Stimulated activated CD8-positive, alpha-beta memory T cell treated with anti-CD3 and anti-CD28 coated beads, Interleukin-4, amount 100 ng/mL, for 1 hour (primary cell): ENCODE results near the gene STAC3.

ENCODE experiments used
- DNase-seq, 2 donors: peaks; one replicate each; pipeline ENCODE4 v3.0.0-alpha.2; 2020; ENCODE audit warnings: low read depth in 2 of 2, low spot score in 1 of 2

STAC3 gene

DNA sequence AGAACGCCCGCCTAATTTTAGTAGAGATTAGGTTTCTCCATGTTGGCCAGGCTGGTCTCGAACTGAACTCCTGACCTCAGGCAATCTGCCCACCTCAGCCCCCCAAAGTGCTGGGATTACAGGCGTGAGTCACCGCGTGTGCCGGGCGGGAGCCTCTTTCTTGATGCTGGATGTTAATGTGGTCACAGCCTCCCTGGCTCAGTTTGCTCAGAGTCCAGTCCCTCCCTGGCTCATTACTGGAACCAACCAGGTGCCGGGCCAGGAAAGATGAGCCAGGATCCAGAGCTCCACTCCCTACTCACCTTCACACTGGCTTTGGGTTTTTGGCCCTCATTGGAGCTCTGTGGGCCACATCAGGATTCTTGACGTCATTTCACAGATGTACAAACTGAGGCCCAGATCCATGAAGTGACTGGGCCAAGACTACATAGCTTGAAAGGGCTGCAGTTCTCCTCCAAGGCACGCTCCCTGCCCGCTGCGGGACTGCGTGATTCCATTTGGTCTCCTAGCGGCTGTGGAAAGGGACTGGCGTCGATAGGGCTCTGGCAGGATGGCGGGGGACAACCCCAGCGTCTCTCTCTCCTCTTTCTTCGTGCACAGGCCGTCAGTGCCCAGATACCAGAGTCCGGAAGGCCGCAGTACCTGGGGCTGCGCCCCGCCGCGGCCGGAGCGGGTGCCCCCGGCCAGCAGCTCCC lies 26.6 kb downstream of the STAC3 start:
- DNase-seq = no peak

DNA sequence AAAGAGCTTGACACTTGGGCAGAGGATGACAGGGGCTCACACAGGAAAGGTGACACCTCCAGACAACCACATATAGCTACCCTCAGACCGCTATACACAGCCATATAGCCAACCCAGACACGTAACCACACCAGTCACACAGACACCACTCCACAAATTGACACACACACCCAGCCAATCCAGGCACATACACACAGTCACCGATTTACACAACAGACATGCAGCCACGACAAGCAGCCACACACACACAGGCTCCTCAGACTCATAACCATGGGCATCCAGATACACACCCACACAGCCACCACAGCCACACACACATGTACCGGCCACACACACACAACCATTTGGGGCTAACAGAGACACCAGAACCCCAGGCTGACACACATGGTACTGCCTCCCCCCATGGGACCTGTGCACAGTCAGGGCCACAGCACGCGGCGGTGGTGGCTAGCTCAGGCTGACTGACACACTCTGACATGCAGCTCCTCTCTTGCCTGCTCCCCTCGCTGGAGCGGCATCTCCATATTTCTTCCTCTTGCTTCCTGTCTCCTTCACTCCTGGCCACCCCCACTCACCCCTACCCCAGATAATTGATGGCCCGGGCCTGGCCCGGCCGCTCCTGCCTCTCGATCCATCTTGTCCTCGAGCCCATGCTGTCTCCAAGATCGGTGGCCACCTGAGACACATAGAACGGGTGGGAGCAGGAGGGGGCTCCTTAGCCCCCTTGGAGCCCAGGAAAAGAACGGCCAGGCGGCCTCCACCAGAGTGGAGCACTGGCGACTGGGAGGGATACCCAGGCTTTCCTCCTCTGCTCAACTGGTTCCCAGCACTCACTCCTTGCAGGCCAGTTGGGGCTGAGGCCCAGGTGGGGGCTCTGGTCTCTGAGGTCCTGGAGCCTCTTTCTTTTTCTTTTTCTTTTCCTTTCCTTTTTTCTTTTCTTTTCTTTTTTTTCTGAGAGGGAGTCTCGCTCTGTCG lies 27.5 kb downstream of the STAC3 start:
- DNase-seq = no peak

DNA sequence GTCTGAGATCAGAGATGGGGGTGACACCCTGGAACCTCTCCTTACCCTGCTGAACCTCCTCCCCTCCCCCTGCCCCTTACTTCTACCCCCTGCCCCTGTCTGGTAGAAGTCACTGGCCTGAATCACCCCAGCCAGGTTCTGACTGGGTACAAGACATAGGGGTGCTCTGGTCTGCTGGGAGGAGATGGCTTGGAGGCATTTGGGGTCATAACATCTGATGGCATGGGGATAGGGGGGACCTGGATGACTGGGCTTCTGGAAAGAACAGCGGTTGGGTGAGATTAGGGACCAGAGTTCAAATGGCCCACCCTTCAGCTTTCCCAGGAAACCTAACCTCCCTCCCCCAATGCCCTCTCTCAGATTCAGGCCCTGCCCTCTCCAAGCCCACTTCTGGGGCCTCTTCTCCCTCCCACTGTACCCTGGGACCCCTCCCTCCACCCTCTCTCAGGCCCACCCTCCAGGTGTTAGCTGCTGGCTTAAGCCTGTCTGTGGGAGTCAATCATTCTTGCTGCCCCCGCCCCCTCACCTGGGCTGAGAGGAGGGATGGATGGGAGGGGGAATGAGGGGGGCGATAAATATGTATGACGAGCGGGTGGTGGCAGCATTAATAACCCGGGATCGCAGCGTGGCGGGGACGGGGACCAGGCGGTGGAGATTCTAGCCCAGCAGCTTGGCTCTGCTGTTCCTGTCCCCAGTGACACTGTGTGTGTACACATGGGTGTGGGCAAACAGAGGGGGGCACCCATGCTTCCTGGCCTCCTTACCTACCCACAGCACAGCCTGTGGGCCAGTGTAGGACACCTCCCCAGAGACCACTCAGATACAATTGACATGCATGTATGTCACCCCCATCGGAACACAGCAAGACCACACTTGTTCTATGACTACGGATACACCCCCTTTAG lies 28.4 kb downstream of the STAC3 start:
- no peak for DNase-seq

DNA sequence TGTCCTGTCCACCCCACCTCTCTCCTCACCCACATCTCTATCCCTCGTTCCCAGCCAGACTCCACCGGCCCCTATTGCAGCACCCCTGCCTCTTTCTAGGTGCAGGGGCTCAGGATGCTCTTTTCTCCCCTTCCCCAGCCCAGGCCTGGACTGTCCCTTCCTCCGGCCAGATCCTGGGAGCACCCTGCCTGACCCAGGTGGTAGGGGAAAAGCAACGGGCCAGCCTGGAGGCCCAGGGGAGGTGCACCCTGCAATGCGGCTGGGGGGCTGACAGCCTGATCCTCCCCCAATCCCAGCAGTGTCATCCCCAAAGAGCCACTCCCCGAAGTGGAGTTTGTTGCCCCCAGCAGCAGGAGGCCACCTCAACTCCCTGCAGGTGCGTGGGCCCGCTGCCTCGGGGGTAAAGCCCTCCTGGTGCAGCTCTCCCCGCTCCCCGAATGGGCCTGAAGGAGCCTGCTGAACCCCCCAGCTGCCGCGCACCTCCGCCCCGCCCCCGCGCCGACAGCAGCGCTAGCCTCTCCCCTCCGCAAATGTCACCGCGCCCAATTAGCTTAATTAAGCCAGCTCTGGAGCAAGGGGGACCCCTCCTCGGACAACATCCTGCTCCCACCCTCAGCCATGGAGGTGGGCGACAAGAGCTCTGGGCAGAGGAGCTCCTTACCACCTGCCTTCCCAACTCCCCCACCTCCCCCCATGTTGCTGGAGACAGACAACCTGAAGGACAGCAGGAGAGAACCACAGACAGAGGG lies 29.6 kb downstream of the STAC3 start:
- DNase-seq = no peak

DNA sequence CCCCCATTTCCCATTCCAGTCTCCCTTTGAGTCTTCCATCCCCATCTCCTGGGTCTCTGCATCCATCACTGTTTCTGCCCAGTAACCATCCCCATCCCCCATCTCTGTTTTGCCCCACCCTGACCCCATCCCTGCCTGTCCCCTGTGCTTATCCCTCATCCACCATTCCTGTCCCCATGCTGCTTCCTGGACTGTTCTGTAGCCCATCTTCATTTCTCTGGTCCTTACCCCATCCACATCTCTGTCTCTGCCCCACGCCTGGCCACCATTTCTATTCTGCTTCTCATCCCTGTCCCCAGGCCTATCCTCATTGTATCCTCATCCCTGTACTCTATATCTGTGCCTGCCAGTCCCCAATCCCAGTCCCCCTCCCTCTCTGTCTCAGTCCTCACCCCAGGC lies 30.2 kb downstream of the STAC3 start:
- DNase-seq = no peak

DNA sequence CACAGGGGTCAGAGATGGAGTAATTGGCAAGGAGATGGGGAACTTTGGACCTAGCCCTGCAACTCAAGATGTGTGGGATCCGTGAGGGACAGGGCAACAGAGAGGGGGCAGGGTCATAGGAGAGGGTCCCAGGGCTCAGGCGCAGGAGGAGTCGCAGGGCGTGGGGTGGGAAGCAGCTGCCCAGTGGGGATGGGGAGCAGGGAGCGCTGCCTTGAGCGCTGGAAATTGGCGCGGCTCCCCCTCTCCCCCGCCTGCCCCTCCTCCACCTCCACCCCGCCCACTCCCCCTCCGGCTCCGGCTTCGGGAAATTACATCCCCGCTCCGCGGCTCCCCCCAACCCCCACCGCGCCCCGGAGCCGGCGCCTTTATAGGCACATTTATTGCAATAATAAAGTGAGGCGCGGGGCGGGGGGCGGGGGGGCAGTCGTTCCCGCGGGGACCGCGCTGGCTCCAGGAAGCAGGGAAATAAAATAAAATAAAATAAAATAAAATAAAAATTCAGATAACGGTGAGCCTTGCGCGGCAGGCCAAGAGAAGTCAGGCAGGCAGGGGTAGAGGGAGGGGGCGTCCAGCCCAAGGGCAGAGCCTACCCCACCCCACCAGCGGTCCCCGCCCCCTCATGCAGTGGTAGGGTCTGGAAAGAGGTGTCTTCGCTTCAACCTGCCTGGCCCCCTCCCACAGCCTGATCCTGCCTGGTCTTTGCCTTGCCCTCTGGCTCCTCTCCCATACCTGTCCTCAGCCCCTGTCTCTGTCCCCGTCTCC lies 30.8 kb downstream of the STAC3 start:
- no peak for DNase-seq

DNA sequence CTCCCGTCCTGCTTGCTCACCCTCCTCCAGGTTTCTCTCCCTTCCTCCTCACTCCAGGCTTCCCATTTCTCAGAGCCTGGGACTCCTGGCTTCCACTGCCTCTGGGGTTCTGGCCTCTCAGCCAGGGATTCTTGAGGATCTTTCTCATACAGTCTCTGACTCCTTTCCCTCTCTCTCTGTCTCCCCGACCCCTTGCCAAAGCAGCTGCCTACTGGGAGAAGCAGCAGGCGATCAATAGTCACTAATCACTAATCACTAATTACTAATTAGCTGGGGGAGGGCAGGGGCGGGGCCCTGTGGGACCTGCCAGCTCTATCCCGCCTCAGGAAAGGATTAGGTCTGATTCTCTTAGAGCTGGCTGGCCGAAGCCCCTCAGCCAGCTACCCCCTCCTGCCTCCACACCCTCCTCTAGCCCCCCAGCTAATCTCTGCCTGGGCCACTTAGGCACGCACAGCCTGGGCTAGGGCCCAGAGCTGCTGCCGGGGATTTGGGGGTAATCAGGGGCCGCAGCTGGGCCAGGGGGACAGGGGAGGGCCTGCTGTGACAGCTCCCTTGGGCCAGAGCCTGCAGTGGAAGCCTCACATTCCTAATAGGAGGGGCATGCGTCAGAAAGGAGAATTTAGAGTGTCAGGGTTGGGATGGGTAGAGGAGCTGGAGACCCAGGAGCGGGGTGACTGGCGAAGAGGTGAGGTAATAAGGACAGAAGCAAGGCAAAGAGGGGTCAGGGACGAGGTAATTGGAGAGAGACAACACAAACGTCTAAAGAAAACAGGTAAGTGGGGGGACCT lies 31.6 kb downstream of the STAC3 start:
- DNase-seq = no peak

DNA sequence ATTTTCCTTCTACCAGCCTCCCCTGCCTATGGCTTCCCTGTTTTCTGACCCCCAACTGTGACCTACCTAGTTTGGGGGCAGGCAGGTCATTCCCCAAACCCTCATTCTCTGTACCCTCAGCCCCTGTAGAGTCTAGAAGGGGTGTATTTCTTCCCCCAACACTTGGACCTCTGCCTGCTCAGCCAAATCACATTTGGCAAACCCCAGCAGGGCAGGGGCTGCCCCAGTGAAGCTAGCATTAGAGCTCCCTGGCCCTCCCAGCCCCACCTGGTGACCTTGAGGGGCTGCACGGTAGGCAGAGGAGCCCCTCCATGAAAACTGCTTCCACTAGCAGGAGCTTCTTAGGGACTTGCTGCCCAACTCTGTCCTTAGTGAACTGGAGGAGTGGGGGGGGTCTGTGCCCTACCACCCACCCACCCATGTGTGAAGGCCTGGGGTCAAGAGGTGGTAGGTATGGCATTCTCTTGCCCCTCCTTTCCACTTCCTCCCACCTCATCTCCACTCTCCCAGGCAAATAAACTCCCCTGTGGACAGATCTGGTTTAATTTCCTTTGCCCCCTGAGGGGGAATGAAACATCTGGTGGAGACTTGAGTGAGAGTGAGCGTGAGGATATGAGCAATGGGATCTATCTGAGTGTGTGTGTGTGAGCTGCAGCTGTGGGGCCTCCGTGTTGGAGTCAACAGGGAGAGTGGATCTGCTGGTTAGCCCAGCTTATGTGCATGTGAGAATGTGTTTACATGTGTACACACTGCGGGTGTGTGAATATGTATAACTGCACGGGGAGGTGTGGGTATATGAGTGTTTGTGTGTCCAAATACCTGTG lies 32.7 kb downstream of the STAC3 start:
- DNase-seq = no peak

DNA sequence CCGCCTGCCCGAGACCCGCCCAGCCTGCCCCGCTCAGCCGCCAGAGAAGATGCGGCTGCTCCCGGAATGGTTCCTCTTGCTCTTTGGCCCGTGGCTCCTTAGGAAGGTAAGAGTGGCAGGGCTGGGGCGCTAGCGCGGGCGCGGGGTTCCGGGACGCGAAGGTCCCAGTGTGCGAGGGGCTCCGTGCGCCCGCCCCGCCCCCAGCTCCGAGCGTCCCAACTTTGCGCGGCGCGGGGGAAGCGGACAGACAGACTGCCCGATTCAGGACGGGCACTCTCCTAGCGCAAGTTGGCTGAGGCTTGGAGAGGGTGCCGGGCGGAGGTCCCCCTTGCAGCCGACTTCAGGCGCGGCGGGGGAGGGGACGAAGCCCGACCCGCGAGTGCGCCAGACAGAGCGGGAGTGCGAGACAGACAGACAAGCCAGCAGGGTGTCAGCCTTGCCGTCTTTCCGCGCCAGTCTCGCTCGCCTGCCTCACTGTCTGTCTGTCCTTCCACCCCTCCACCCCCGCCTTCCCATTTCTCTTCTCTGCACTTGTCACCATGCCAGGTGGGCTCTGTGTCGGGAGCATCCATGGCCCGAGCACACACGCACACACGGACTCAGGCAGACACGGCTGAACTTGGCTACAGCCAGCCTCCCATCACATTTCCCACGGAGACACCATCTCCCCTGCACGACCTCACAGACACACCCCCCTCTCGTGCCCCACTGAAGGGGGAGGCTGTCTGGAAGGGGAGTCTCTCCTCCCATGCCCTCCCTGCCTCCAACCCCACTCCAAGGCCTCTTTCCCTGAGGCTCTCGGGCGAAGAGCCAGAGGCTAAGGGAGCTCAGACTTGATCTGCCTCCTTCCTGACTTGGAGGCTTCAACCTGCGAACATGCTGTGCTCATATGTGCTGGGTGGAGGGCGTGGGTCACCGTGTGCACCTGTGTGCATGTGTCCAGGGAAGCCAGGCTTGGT lies 33.8 kb downstream of the STAC3 start:
- DNase-seq = no peak

DNA sequence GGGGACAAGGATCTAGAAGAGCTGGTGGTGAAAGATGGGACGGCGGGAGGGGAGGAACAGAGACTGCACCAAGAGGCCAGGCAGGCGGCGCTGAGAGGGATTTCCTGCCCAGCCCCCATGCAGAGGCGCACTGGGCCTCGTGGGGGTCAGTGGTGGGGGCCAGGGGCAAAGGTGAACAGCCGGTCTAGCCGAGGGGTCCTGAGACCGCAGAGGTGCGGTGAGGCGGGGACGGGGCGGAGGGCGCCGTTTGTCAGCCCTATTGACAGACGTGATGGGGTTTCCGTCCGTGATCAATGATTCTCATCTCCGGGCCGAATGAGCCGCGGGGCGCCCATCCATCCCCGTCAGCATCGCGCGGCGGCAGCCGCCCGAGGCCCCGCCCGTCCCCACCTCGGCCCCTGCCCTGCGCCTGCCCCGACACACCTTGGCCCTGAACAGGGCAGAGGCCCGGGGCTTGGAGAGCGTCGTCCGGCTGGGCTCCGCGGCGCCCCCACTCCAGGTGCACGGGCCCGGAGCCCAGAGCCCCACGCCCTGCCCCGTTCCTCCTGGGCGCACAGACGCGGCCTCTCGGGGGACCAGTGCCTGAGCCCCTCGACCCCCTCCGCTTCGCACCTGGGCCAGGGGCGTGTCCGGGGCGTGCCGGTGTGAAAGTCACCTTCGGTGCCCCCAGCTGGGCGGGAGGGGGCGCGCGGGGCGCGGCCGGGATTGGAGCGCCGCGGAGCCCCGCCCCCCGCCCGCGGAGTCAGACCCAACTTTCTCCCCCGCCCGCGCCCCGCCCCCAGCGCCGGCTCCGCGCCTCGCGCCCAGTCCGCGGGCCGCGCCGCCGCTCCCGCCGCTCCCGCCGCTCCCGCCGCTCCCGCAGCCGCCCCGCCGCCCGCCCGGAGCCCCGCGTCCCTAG lies 34.7 kb downstream of the STAC3 start, which contains the start of gene NXPH4:
NXPH4 (plus strand) TSS at position 781 of the 898 bp plus-strand sequence. CDS start 176 bp downstream, outside the sequence.
- DNase-seq = peak in 1 of 2 donors; percentile 30

DNA sequence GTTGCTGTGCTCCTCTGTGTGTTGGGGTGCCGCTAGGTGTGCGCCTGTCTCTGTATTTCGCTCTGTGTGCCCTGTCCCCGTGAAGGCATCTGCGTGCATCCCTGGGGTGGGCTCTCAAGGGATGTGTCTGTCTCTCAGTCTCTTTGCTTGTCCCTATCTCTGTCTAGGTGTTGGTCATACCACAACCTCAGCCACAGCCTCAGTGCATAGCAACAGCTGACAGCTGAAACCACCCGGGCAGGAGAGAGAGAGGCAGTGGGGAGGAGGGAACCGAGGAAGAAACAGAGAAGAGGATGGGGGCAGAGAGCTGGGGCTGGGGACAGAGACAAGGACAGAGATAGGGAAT lies 35.3 kb downstream of the STAC3 start:
- DNase-seq = no peak

DNA sequence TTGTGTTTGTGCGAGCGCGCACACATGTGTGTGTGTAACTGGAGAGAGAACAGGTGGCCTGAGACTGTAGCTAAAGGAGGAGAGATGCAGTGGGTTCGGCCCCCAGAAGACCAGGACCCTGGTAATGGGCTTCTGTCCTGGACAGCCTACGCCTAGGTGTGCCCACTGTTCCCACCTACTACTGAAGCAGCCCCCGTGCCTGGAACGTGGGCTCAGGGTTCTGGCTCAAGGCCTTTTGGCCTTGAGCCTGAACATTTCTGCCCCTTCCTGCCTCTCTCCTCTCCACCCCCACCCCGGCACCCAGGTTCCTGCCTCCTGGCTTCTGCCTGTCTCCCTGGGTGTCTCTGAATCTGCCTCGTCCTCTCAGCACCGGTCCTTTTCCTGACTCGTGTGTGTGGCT lies 35.9 kb downstream of the STAC3 start:
- DNase-seq = no peak

DNA sequence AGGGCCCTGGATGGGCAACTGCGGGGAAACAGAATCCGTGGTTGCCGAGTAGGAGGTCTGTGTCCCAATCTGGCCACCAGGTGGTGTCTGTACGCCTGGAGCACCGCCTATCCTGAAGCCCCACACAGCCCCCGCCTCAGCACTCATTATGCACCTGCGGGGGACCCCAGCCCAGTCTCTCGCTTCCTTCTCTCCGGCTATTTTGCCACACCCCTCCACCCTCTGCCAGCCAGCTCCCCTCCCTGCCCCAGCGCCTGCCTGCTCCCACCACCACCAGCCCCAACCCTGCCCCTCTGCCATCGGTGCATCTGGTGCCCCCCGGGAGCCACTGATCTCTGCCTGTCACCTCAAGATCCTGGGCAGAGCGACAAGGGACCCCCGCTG lies 36.6 kb downstream of the STAC3 start:
- DNase-seq = peak in 1 of 2 donors; percentile 47

DNA sequence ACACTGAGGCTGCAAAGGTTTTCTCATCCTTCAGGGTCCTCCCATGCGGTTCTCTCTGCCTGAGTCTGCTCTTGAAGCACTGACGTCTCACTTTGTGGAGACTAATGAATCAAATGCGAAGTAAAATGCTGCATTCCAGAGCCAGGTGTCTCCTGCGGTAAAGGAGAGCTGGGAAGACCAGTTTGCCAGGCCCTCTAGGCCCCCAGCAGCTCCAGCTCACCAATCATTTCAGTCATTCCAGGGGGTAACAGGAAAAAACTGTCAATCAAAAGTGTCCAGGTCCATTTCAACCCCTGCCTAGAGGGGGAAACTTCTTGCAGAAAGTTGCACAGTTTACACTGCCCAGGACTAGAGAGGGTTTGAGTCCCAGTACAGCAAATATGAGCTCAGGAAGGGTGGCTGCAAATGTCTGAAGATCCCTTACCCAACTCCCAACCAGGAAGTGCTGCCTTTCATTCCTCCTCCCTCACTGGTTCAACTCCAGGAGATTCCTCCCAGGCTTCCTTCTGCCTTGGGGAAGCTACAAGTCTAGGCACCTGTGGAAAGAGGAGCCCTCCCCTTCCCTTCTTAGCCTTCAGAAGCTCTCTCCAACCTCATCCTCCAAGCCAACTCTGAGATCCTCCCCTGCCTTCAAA lies 37.1 kb downstream of the STAC3 start:
- DNase-seq = no peak

DNA sequence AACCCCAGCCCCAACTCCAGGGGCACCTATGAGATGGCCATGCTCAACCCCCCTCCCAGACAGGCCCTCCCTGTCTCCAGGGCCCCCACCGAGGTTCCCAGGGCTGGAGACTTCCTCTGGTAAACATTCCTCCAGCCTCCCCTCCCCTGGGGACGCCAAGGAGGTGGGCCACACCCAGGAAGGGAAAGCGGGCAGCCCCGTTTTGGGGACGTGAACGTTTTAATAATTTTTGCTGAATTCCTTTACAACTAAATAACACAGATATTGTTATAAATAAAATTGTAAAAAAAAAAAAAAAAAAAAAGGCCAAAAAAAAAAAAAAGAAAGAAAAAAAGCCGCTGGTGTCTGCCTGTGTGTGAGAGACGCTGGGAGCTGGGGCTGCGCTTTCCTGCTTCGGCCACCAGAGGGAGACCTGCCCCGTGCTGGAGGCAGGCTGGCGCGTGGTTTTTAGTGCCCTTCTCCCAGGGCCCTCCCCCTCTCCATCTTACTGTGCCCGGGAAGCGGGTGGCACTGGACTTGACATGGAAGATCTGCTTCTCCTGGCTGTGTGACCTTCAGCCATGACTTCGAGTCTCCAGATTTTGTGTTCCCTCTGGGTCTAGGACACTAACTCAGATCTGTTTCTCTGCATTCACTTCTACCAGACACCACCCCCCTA lies 37.8 kb downstream of the STAC3 start:
- DNase-seq = peak; percentile 69 to 71
